Umbilical cord (tissue), 2 donors: Measurements from ENCODE around the gene ZG16B. TPM values are rescaled to one million over a fixed set of nuclear protein-coding genes. Genes with fewer than 3 reads are reported as not detected.

Source experiments
- DNase-seq: peaks from one replicate; pipeline ENCODE4 v3.0.0-alpha.2; 2015; ENCODE audit warnings: low spot score
- total RNA-seq: library from RNA; depleted of rRNA; stranded (reverse); fragments of >200 nt; gene quantifications from one replicate; pipeline ENCODE4 v1.2.3, GENCODE V29; 2014; ENCODE audit warnings: low replicate concordance; ENCODE audit not compliant: insufficient read depth

The ZG16B gene
- total RNA-seq, 1 donor from 2014 or later, result 7.2 TPM

- no peak for DNase-seq
These were observed 23.8 kb upstream of the ZG16B start for GRCh38 chr16:2806286-2806685.

- no peak for DNase-seq
These were observed 21.9 kb upstream of the ZG16B start for GRCh38 chr16:2808181-2808580.

- no peak for DNase-seq
These were observed 20.8 kb upstream of the ZG16B start for GRCh38 chr16:2809149-2809760.

- no peak for DNase-seq
These were observed 19.5 kb upstream of the ZG16B start for GRCh38 chr16:2810651-2811050.

- no peak for DNase-seq
These were observed 18.2 kb upstream of the ZG16B start for GRCh38 chr16:2811703-2812471.

- DNase-seq, result no peak
These were observed 16.3 kb upstream of the ZG16B start for GRCh38 chr16:2813771-2814221.

GRCh38 chr16:2814551-2815298 lies 15.4 kb upstream of the ZG16B start:
- no peak for DNase-seq

GRCh38 chr16:2815299-2815771 lies 14.8 kb upstream of the ZG16B start:
- no peak for DNase-seq

GRCh38 chr16:2816751-2817339 lies 13.3 kb upstream of the ZG16B start, which contains the start of gene PRSS21:
PRSS21 (plus strand) TSS chr16:2817237; CDS start chr16:2817269, 32 bp downstream.
- DNase-seq, result no peak

GRCh38 chr16:2817340-2818271 lies 12.5 kb upstream of the ZG16B start:
- DNase-seq, result no peak

- no peak for DNase-seq
These were observed 11.7 kb upstream of the ZG16B start for GRCh38 chr16:2818272-2818876.

- DNase-seq, result no peak
These were observed 10.7 kb upstream of the ZG16B start for GRCh38 chr16:2819179-2819938.

GRCh38 chr16:2819939-2820835 lies 9.9 kb upstream of the ZG16B start:
- DNase-seq, result no peak

- DNase-seq, result no peak
These were observed 9.1 kb upstream of the ZG16B start for GRCh38 chr16:2820836-2821486.

GRCh38 chr16:2821487-2822157 lies 8.5 kb upstream of the ZG16B start:
- no peak for DNase-seq

- no peak for DNase-seq
These were observed 8.0 kb upstream of the ZG16B start for GRCh38 chr16:2822158-2822495.

- DNase-seq, result no peak
These were observed 7.6 kb upstream of the ZG16B start for GRCh38 chr16:2822496-2822895.

GRCh38 chr16:2824626-2825025 lies 5.5 kb upstream of the ZG16B start:
- no peak for DNase-seq
